Ovary (tissue), 9 donors: Measurements from ENCODE around the gene CACNA2D1. TPM values are rescaled to one million over a fixed set of nuclear protein-coding genes. Genes with fewer than 3 reads are reported as not detected.

ENCODE experiments used
- DNase-seq, 5 donors: peaks; one replicate each; pipeline ENCODE4 v3.0.0-alpha.2; 2019 to 2020
- H3K27ac ChIP-seq, 2 donors: fragments of 200-600 bp; one replicate each; pipeline versions ENCODE4 v1.5.1 to v1.8.0; 2019 to 2022
- H3K27me3 ChIP-seq: fragments of 200-600 bp; one replicate; pipeline ENCODE4 v1.8.0; 2022
- H3K36me3 ChIP-seq: fragments of 200-600 bp; sonication (generic); one replicate; pipeline ENCODE4 v1.5.1; 2019
- H3K4me1 ChIP-seq: one replicate; pipeline ENCODE4 v1.8.1; 2013; ENCODE audit warnings: mild to moderate bottlenecking, moderate library complexity; ENCODE audit not compliant: insufficient read depth
- H3K4me3 ChIP-seq: fragments of 200-600 bp; sonication (generic); one replicate; pipeline ENCODE4 v1.5.1; 2017
- H3K9me3 ChIP-seq, 2 donors: fragments of 200-600 bp in 1 of 2; sonication (generic) in 1 of 2; one replicate each; pipeline versions ENCODE4 v1.5.1 to v1.8.1; 2013 to 2019; ENCODE audit warnings: mild to moderate bottlenecking in 1 of 2, moderate library complexity in 1 of 2
- EP300 ChIP-seq: sonication (generic); formaldehyde crosslinking; IDR thresholded peaks from one replicate; pipeline ENCODE4 v1.6.1; 2017; ENCODE audit warnings: antibody characterized with exemption
- POLR2A ChIP-seq: fragments of 450-650 bp; IDR thresholded peaks from one replicate; pipeline ENCODE4 v1.6.1; 2017; ENCODE audit warnings: antibody characterized with exemption, mild to moderate bottlenecking, moderate library complexity
- WGBS, 3 donors: extraction: QIAGEN DNeasy Blood & Tissue Kit in 1 of 3; methylation state at CpG; one replicate each; pipeline versions ENCODE4 v1.1.5 to v1.1.7; 2013 to 2017; 5-methylcytosine and 5-hydroxymethylcytosine counted together
- intact Hi-C, 4 donors: fragments of 100-400 bp; cut with DNase I; formaldehyde crosslinking; loops; one replicate each; pipeline versions ENCODE4 v1.11.0 to v1.15.1; 2022 to 2023
- polyA plus RNA-seq, 2 donors: library from polyadenylated mRNA; stranded (reverse); fragments of 200-250 nt in 1 of 2; fragments of 350-450 nt in 1 of 2; fragmentation: Illumina TruSeq in 1 of 2; extraction: RNeasy Lipid Tissue Mini Kit (QIAGEN cat#74804) in 1 of 2; gene quantifications; one replicate each; pipeline ENCODE4 v1.2.3, GENCODE V29; 2013 to 2014
- total RNA-seq, 7 donors: library from RNA; depleted of rRNA in 2 of 7; stranded (reverse); fragments of >200 nt in 2 of 7; fragmentation: NEBNext Ultra II Directional in 3 of 7; extraction: Animal tissue kit (Norgen Biotek cat#: 25700) in 3 of 7; gene quantifications; one replicate each; pipeline versions ENCODE4 v1.1.0 to v1.2.4, GENCODE V29; 2016 to 2023
- TF ChIP-seq, protein P1 (sequence below), 3 donors: fragments of 450-650 bp in 2 of 3; fragments of 200-600 bp in 1 of 3; IDR thresholded peaks; one replicate each; pipeline versions ENCODE4 v1.5.1 to v1.8.0; 2016 to 2022; ENCODE audit warnings: antibody characterized with exemption in 3 of 3, mild to moderate bottlenecking in 1 of 3
- donor health status: DM: no; HTN: no; CAD: no; lungs with moderate emphysema.
- donor health status: DM: no; HTN: no; CAD: no.
- donor health status: Bipolar disorder and iron deficiency.
- donor health status: DM: yes; HTN: yes; CAD: no.
- donor health status: DM: no; HTN: no; CAD: no.
- donor health status: DM: yes; HTN: yes; CAD: no.

Gene CACNA2D1
- total and polyA plus RNA-seq, 9 donors: 6.6 to 34.2 (median 18.8) TPM

DNA sequence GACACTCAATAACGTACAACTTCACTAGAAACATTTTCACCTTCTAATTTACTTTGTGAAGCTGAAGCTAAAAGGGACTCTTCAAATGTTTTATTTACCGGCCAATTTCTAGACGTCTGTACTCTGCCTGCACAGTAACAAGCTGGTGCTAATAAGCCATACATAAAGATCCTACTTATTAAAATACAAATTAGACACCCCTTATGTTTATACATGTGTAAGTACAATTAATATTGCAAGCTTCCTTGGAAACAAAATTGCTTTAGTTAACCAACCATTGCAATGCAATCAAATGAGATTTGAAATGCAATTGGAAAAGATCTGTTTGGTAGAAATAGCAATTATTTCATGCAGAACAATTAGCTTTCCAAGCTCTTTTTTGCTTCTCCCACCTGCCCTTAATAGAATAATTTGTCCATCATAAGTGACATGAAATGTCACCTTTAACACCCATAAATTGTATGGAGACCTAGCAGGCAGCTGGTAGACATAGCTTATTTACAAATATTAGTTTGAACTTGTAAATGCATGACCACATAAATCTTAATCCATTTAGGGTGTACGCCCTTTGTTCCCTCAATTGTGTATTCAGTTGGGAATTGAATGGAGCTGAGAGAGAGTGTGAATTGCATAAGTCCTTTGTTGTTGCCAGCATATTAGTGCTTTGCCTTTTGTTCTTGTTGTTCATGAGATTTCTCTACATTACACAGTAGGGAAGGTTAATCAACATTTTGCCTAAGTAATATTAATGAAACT lies 277.1 kb downstream of the CACNA2D1 start:
- Histone ChIP-seq H3K36me3 (no peaks in the 10 kb centered on the region), H3K27me3 (no peaks in the 10 kb centered on the region), H3K27ac (no peak overlapping the region), H3K4me3 (no peak overlapping the region), H3K4me1 (no peaks in the 10 kb centered on the region), H3K9me3 (no peaks in the 10 kb centered on the region)
- WGBS, 3 donors: 90 to 96% (median 93%) methylated on average over 4 of the region's 4 CpGs
- intact Hi-C loops: no loop called here
- TF ChIP-seq, protein P1, sequence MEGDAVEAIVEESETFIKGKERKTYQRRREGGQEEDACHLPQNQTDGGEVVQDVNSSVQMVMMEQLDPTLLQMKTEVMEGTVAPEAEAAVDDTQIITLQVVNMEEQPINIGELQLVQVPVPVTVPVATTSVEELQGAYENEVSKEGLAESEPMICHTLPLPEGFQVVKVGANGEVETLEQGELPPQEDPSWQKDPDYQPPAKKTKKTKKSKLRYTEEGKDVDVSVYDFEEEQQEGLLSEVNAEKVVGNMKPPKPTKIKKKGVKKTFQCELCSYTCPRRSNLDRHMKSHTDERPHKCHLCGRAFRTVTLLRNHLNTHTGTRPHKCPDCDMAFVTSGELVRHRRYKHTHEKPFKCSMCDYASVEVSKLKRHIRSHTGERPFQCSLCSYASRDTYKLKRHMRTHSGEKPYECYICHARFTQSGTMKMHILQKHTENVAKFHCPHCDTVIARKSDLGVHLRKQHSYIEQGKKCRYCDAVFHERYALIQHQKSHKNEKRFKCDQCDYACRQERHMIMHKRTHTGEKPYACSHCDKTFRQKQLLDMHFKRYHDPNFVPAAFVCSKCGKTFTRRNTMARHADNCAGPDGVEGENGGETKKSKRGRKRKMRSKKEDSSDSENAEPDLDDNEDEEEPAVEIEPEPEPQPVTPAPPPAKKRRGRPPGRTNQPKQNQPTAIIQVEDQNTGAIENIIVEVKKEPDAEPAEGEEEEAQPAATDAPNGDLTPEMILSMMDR (IDR thresholded peaks at IDR 0.05): no peak
- TF ChIP-seq POLR2A: no peak
- TF ChIP-seq EP300: no peak
- DNase-seq: no peak

DNA sequence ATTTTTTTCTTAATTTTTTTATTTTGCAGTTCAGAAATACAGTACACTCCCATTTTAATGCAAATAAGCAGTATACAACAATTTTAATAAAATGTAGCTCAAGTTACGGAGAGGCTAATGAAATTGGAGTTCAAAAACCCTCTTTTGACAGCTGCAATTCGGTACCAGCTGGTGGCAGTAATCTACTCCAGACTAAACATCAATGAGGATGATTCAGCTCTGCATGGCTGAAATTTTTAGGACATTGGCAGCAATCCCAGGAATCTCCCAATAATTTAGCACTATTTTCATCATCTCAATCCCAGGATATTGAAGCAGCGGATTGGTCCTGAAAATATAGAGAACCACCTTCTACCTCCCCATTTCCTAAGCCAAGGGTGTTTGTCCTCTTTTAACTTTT lies 278.8 kb downstream of the CACNA2D1 start:
- 13 to 24% (median 15%) methylated on average over 3 of the region's 3 CpGs for WGBS, 3 donors
- Histone ChIP-seq H3K27ac (no peak overlapping the region), H3K9me3 (no peaks in the 10 kb centered on the region), H3K4me1 (no peaks in the 10 kb centered on the region), H3K36me3 (no peaks in the 10 kb centered on the region), H3K4me3 (no peak overlapping the region), H3K27me3 (no peaks in the 10 kb centered on the region)
- peak in 2 of 5 donors; percentile 19 to 36 for DNase-seq
- intact Hi-C loops: no loop called here
- TF ChIP-seq, protein P1 (IDR thresholded peaks at IDR 0.05): no peak
- no peak for TF ChIP-seq POLR2A
- no peak for TF ChIP-seq EP300

DNA sequence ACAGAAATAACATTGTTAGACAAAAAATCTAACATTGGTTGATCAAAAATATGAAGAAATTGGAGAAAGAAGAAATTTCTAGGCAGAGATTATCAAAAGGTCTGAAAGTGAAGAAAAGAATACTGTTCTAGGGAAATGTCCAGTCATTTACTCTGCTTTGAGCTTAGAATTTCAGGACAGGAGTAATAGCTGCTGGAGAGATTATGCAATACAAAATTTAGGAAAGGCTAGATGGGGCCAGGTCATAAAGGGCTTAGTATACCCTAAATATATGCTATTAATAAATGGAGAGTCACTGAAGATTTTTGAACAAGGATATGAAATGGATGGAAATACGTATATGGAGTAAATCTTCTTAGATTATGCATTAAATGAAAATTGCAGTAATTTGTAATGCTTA lies 279.2 kb downstream of the CACNA2D1 start:
- 81 to 91% (median 84%) methylated on average over 1 of the region's 1 CpG for WGBS, 3 donors
- DNase-seq: no peak
- intact Hi-C loops: no loop called here
- no peak overlapping the region for H3K27ac ChIP-seq
- no peaks in the 10 kb centered on the region for H3K9me3 ChIP-seq
- H3K36me3 ChIP-seq: no peaks in the 10 kb centered on the region
- no peaks in the 10 kb centered on the region for H3K27me3 ChIP-seq
- no peaks in the 10 kb centered on the region for H3K4me1 ChIP-seq
- TF ChIP-seq POLR2A (no peak), EP300 (no peak)
- TF ChIP-seq, protein P1 (IDR thresholded peaks at IDR 0.05): no peak
- H3K4me3 ChIP-seq: no peak overlapping the region

DNA sequence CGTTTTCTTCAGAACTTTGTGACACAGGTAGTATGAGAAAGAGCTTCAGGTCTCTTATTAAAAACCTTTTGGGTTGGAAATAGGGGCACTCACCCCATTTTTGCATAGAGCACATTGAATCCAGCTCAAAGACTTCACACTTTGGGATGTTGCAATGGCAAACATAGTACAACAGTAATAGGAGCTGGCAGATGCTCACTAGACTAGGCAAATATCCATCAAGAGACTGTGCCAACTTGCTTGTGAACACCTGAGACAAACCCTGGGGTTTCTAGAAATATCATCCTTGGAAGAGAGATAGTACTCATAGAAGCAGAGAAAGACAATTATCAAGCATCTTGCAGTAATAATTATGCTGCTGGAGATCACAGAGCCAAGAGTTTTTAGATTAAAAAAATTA lies 280.0 kb downstream of the CACNA2D1 start:
- no peak overlapping the region for H3K27ac ChIP-seq
- intact Hi-C loops: no loop called here
- no peaks in the 10 kb centered on the region for H3K36me3 ChIP-seq
- DNase-seq: no peak
- 93 to 97% (median 95%) methylated on average over 1 of the region's 1 CpG for WGBS, 3 donors
- H3K27me3 ChIP-seq: no peaks in the 10 kb centered on the region
- H3K9me3 ChIP-seq: no peaks in the 10 kb centered on the region
- TF ChIP-seq, protein P1 (IDR thresholded peaks at IDR 0.05): no peak
- TF ChIP-seq POLR2A (no peak), EP300 (no peak)
- H3K4me1 ChIP-seq: no peaks in the 10 kb centered on the region
- H3K4me3 ChIP-seq: no peak overlapping the region
